Lower leg skin (tissue), 3 donors: ENCODE data around the gene PDX1.

Experiments
- POLR2A ChIP-seq, 2 donors: fragments of 450-650 bp; IDR thresholded peaks; one replicate each; pipeline ENCODE4 v1.6.1; 2016 to 2017; ENCODE audit warnings: antibody characterized with exemption in 2 of 2, mild to moderate bottlenecking in 1 of 2, moderate library complexity in 1 of 2
- TF ChIP-seq, protein P1 (sequence below), 3 donors: fragments of 450-650 bp; IDR thresholded peaks; one replicate each; pipeline ENCODE4 v1.5.1; 2016; ENCODE audit warnings: antibody characterized with exemption in 3 of 3, mild to moderate bottlenecking in 3 of 3, moderate library complexity in 2 of 3

GRCh38 chr13:27918041-27918917, 1.5 kb upstream of the PDX1 start:
- no peak for TF ChIP-seq POLR2A (IDR thresholded peaks at IDR 0.05)
- TF ChIP-seq, protein P1, sequence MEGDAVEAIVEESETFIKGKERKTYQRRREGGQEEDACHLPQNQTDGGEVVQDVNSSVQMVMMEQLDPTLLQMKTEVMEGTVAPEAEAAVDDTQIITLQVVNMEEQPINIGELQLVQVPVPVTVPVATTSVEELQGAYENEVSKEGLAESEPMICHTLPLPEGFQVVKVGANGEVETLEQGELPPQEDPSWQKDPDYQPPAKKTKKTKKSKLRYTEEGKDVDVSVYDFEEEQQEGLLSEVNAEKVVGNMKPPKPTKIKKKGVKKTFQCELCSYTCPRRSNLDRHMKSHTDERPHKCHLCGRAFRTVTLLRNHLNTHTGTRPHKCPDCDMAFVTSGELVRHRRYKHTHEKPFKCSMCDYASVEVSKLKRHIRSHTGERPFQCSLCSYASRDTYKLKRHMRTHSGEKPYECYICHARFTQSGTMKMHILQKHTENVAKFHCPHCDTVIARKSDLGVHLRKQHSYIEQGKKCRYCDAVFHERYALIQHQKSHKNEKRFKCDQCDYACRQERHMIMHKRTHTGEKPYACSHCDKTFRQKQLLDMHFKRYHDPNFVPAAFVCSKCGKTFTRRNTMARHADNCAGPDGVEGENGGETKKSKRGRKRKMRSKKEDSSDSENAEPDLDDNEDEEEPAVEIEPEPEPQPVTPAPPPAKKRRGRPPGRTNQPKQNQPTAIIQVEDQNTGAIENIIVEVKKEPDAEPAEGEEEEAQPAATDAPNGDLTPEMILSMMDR (IDR thresholded peaks at IDR 0.05), result no peak
